ENCODE results near the gene AK4. TPM values are rescaled to one million over a fixed set of nuclear protein-coding genes. Genes with fewer than 3 reads are reported as not detected.

The AK4 gene
- total and polyA plus RNA-seq, 4 donors = 52.3 to 106 (median 59.3) TPM

DNA sequence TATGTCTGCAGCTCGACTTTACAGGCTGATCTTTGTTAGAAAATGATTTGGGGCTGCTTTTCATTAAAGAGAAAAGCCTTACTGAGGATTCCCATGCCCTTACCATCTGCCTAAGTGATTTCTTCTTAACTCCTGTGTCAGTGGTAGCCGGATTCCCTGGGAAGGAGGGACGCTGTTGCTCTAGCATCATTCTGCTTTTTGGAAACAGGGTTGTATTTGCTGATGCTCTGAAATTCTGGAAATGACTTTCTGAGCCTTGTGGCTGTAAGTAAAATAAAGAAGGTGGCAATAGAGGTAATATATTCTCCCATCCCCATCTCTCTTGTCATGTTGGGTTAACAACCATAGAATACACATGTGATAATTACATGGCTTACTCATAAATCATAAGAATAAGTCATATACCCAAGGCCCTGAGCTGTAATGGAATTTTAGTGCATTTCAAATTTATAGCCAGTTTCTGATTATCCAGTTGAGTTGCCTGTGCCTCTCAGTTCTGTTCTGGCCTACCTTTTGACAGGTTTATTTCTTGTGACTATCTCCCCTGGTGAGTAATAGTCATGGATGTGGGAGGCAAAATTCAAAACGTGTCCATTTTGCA is 74.4 kb downstream of the AK4 start (continued):
- TF ChIP-seq, protein P1, sequence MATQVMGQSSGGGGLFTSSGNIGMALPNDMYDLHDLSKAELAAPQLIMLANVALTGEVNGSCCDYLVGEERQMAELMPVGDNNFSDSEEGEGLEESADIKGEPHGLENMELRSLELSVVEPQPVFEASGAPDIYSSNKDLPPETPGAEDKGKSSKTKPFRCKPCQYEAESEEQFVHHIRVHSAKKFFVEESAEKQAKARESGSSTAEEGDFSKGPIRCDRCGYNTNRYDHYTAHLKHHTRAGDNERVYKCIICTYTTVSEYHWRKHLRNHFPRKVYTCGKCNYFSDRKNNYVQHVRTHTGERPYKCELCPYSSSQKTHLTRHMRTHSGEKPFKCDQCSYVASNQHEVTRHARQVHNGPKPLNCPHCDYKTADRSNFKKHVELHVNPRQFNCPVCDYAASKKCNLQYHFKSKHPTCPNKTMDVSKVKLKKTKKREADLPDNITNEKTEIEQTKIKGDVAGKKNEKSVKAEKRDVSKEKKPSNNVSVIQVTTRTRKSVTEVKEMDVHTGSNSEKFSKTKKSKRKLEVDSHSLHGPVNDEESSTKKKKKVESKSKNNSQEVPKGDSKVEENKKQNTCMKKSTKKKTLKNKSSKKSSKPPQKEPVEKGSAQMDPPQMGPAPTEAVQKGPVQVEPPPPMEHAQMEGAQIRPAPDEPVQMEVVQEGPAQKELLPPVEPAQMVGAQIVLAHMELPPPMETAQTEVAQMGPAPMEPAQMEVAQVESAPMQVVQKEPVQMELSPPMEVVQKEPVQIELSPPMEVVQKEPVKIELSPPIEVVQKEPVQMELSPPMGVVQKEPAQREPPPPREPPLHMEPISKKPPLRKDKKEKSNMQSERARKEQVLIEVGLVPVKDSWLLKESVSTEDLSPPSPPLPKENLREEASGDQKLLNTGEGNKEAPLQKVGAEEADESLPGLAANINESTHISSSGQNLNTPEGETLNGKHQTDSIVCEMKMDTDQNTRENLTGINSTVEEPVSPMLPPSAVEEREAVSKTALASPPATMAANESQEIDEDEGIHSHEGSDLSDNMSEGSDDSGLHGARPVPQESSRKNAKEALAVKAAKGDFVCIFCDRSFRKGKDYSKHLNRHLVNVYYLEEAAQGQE (IDR thresholded peaks at IDR 0.05) = no peak
- TF ChIP-seq SP1 (IDR thresholded peaks at IDR 0.05) = no peak
- TF ChIP-seq TAF1 (conservative IDR thresholded peaks at IDR 0.05) = no peak
- TF ChIP-seq HNF4G (IDR thresholded peaks at IDR 0.05) = no peak
- no peak for TF ChIP-seq GABPA (IDR thresholded peaks at IDR 0.05 in 1 of 2, conservative IDR thresholded peaks at IDR 0.05 in 1 of 2)
- TF ChIP-seq FOXA2 (IDR thresholded peaks at IDR 0.05) = no peak
- no peak for TF ChIP-seq RAD21 (IDR thresholded peaks at IDR 0.05)
- no peak for TF ChIP-seq JUND (IDR thresholded peaks at IDR 0.05)
- TF ChIP-seq, protein P2, sequence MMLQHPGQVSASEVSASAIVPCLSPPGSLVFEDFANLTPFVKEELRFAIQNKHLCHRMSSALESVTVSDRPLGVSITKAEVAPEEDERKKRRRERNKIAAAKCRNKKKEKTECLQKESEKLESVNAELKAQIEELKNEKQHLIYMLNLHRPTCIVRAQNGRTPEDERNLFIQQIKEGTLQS (IDR thresholded peaks at IDR 0.05) = no peak
- no peak for TF ChIP-seq EGR1 (IDR thresholded peaks at IDR 0.05; ENCODE audit: low read depth in 2 of 2)
- no peak for TF ChIP-seq FOXA1 (IDR thresholded peaks at IDR 0.05)
- no peak for TF ChIP-seq NR2F2 (IDR thresholded peaks at IDR 0.05)

DNA sequence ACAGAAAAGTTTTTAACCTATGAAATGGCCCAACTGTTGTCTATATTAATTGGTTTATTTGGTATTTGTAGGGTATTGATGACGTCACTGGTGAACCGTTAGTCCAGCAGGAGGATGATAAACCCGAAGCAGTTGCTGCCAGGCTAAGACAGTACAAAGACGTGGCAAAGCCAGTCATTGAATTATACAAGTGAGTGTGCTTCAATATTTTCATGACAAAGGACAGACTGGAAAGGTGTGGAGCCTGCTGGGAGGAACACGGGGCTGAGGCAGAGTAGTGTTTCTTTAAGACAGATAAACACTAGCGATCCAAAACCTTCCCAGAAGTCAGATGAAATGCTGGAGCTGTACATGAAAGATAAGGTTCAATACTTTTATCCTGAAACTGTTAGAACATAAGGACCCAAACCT is 76.7 kb downstream of the AK4 start:
- 84% methylated on average over 6 of the region's 6 CpGs for WGBS
- TF ChIP-seq RAD21 (IDR thresholded peaks at IDR 0.05) (no peak), FOXA2 (IDR thresholded peaks at IDR 0.05) (no peak), NR2F2 (IDR thresholded peaks at IDR 0.05) (no peak), TAF1 (conservative IDR thresholded peaks at IDR 0.05) (no peak), HNF4G (IDR thresholded peaks at IDR 0.05) (no peak), RXRA (IDR thresholded peaks at IDR 0.05) (no peak), GABPA (IDR thresholded peaks at IDR 0.05 in 1 of 2, conservative IDR thresholded peaks at IDR 0.05 in 1 of 2) (no peak), YY1 (IDR thresholded peaks at IDR 0.05) (no peak)
- TF ChIP-seq, protein P3, sequence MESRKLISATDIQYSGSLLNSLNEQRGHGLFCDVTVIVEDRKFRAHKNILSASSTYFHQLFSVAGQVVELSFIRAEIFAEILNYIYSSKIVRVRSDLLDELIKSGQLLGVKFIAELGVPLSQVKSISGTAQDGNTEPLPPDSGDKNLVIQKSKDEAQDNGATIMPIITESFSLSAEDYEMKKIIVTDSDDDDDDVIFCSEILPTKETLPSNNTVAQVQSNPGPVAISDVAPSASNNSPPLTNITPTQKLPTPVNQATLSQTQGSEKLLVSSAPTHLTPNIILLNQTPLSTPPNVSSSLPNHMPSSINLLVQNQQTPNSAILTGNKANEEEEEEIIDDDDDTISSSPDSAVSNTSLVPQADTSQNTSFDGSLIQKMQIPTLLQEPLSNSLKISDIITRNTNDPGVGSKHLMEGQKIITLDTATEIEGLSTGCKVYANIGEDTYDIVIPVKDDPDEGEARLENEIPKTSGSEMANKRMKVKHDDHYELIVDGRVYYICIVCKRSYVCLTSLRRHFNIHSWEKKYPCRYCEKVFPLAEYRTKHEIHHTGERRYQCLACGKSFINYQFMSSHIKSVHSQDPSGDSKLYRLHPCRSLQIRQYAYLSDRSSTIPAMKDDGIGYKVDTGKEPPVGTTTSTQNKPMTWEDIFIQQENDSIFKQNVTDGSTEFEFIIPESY (IDR thresholded peaks at IDR 0.05) = no peak
- TF ChIP-seq, protein P2 (IDR thresholded peaks at IDR 0.05) = no peak
- TF ChIP-seq, protein P1 (IDR thresholded peaks at IDR 0.05) = no peak
- Histone ChIP-seq H3K9ac (ENCODE audit: low read depth in 1 of 2, low read length in 2 of 2) (no peak overlapping the region), H3K36me3 (ENCODE audit: control insufficient read depth in 4 of 4, insufficient read depth in 3 of 4, low read depth in 1 of 4, low read length in 3 of 4) (peaks cover 0 to 21% (median 6%) of the 10 kb centered on the region in 4 donors), H3K4me1 (ENCODE audit: control insufficient read depth in 4 of 4, insufficient read depth in 4 of 4, low read length in 3 of 4) (no peaks in the 10 kb centered on the region), H3K27ac (ENCODE audit: low read depth in 1 of 2, low read length in 2 of 2) (no peak overlapping the region), H3K4me3 (ENCODE audit: low read depth in 1 of 3, low read length in 3 of 3) (no peak overlapping the region), H3K9me3 (ENCODE audit: control insufficient read depth in 4 of 4, low read length in 3 of 4) (no peaks in the 10 kb centered on the region), H3K27me3 (ENCODE audit: control insufficient read depth in 4 of 4, insufficient read depth in 4 of 4, low read length in 3 of 4) (no peaks in the 10 kb centered on the region)
- DNase-seq (ENCODE audit: low spot score) = no peak
